Measurements from ENCODE around the gene DENND1A.

- TF ChIP-seq POLR2AphosphoS5 (IDR thresholded peaks at IDR 0.05; ENCODE audit: low read depth, low read length) (no peak), REST (IDR thresholded peaks at IDR 0.05; ENCODE audit: insufficient read depth in 1 of 2, low read depth in 2 of 2, low read length in 2 of 2) (no peak), TAF1 (IDR thresholded peaks at IDR 0.05; ENCODE audit: borderline replicate concordance, insufficient read depth, low read length) (no peak)
Observed at GRCh38 chr9:123912167-123912897, 17.6 kb downstream of the DENND1A start.

Measured in PFSK-1 (cell line).